ENCODE results near the gene ARHGAP12. TPM values are rescaled to one million over a fixed set of nuclear protein-coding genes. Genes with fewer than 3 reads are reported as not detected.

The ARHGAP12 gene
- total and polyA plus RNA-seq, 2 donors from 2014 or later, result 15.0 to 30.9 TPM

DNA sequence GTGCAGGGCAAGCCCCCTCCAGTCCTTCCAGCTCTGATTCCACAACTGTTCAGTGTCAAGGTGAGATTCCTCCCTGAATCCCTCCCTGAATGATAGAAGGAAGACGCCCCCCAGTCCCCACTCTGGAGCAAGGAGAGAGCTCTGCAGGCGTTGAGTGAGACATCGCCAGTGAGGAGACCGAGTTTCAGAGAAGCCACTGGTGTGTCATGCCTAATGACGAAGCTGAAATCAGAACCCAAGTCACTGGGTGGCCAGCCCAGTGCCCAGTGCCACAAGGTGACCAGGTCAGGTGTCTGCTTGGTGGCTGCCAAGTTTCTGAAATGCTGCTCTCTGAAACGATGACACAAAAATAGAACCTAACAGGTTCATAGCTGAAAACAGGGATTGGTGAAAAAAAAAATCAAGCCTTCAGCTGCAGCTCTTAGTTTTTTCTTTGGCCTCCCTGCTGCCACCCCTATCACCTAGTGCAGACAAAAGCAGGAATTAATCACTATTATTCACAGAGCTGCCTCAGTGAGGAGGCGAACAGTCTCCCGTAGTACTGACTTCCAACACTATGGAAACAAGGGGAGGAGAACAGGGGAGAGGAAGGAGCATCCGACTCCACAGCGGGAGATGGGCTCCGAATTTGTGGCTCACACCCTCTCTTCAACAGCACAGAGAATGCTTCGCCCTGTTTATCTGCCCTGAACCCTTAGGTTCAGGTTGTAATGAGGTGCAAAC lies 153.5 kb downstream of the ARHGAP12 start:
- intact Hi-C loops (cut with DNase I), result no loop called here
- Histone ChIP-seq H3K27me3 (ENCODE audit: control insufficient read depth, insufficient read depth, low read length) (no peaks in the 10 kb centered on the region), H3K9me3 (ENCODE audit: control insufficient read depth in 2 of 3, insufficient read depth in 1 of 3, low read length in 3 of 3) (no peaks in the 10 kb centered on the region), H3K36me3 (ENCODE audit: control insufficient read depth in 2 of 3, insufficient read depth in 3 of 3, low read length in 3 of 3) (no peaks in the 10 kb centered on the region), H3K27ac (ENCODE audit: low read depth in 2 of 2, low read length in 2 of 2) (no peak overlapping the region), H3K4me1 (ENCODE audit: control insufficient read depth in 2 of 3, insufficient read depth in 2 of 3, low read depth in 1 of 3, low read length in 3 of 3) (no peaks in the 10 kb centered on the region), H3K4me3 (ENCODE audit: low read length in 3 of 3) (no peak overlapping the region), H3K9ac (ENCODE audit: low read length in 3 of 3) (no peak overlapping the region)
- TF ChIP-seq, protein P1, sequence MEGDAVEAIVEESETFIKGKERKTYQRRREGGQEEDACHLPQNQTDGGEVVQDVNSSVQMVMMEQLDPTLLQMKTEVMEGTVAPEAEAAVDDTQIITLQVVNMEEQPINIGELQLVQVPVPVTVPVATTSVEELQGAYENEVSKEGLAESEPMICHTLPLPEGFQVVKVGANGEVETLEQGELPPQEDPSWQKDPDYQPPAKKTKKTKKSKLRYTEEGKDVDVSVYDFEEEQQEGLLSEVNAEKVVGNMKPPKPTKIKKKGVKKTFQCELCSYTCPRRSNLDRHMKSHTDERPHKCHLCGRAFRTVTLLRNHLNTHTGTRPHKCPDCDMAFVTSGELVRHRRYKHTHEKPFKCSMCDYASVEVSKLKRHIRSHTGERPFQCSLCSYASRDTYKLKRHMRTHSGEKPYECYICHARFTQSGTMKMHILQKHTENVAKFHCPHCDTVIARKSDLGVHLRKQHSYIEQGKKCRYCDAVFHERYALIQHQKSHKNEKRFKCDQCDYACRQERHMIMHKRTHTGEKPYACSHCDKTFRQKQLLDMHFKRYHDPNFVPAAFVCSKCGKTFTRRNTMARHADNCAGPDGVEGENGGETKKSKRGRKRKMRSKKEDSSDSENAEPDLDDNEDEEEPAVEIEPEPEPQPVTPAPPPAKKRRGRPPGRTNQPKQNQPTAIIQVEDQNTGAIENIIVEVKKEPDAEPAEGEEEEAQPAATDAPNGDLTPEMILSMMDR (IDR thresholded peaks at IDR 0.05; ENCODE audit: borderline replicate concordance, extremely low read depth, insufficient read depth), result no peak
- DNase-seq, result no peak
- no peak for FAIRE-seq

DNA sequence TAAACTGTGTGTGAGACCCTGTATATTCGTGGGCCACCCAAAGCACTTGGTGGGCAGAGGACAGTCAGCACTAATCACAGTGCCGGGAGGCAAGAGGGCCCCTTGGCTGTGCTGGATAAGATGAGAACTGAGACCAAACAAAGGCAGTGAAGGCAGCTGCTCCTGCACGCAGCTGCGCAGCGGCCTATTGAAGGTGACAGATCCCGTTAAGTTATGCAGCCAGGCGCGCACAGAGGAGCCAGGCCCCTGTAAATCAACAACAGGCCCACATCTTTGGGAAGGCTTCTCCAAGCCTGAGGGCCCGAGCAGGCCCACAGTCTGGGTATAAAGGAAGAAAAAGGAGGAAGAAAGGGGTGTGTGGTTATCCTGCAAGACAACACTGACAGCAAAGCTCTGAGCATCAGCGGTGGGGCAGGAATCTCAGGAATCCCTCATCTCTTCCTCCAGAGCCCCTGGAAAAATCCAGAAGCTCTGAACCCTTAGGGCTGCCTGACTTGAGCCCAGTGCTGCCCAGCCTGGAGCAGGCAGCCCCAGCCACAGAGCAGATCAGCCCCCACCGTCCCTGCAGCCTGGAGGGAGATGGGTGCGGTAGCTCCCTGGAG lies 154.2 kb downstream of the ARHGAP12 start:
- DNase-seq, result peak in 4 of 5 donors; percentile 66 to 81 (median 68)
- intact Hi-C loops (cut with DNase I), result no loop called here
- Histone ChIP-seq H3K9ac (ENCODE audit: low read length in 3 of 3) (no peak overlapping the region), H3K27ac (ENCODE audit: low read depth in 2 of 2, low read length in 2 of 2) (no peak overlapping the region), H3K4me3 (ENCODE audit: low read length in 3 of 3) (no peak overlapping the region), H3K9me3 (ENCODE audit: control insufficient read depth in 2 of 3, insufficient read depth in 1 of 3, low read length in 3 of 3) (no peaks in the 10 kb centered on the region), H3K36me3 (ENCODE audit: control insufficient read depth in 2 of 3, insufficient read depth in 3 of 3, low read length in 3 of 3) (no peaks in the 10 kb centered on the region), H3K27me3 (ENCODE audit: control insufficient read depth, insufficient read depth, low read length) (no peaks in the 10 kb centered on the region), H3K4me1 (ENCODE audit: control insufficient read depth in 2 of 3, insufficient read depth in 2 of 3, low read depth in 1 of 3, low read length in 3 of 3) (no peaks in the 10 kb centered on the region)
- FAIRE-seq, result no peak
- TF ChIP-seq, protein P1 (IDR thresholded peaks at IDR 0.05; ENCODE audit: borderline replicate concordance, extremely low read depth, insufficient read depth), result no peak

- Histone ChIP-seq H3K27me3 (ENCODE audit: control insufficient read depth, insufficient read depth, low read length) (no peaks in the 10 kb centered on the region), H3K4me3 (ENCODE audit: low read length in 3 of 3) (no peak overlapping the region), H3K36me3 (ENCODE audit: control insufficient read depth in 2 of 3, insufficient read depth in 3 of 3, low read length in 3 of 3) (no peaks in the 10 kb centered on the region), H3K27ac (ENCODE audit: low read depth in 2 of 2, low read length in 2 of 2) (no peak overlapping the region), H3K4me1 (ENCODE audit: control insufficient read depth in 2 of 3, insufficient read depth in 2 of 3, low read depth in 1 of 3, low read length in 3 of 3) (no peaks in the 10 kb centered on the region), H3K9me3 (ENCODE audit: control insufficient read depth in 2 of 3, insufficient read depth in 1 of 3, low read length in 3 of 3) (no peaks in the 10 kb centered on the region), H3K9ac (ENCODE audit: low read length in 3 of 3) (no peak overlapping the region)
- intact Hi-C loops (cut with DNase I), result no loop called here
- FAIRE-seq (no peak), DNase-seq (no peak)
- TF ChIP-seq, protein P1 (IDR thresholded peaks at IDR 0.05; ENCODE audit: borderline replicate concordance, extremely low read depth, insufficient read depth), result no peak
These were observed 154.8 kb downstream of the ARHGAP12 start for GRCh38 chr10:31773749-31774298.

Data from kidney (tissue), 14 donors.